Suprapubic skin (tissue), 3 donors: ENCODE data around the gene PARK7.

Source experiments
- POLR2A ChIP-seq, 2 donors: fragments of 450-650 bp; IDR thresholded peaks; one replicate each; pipeline ENCODE4 v1.6.1; 2017; ENCODE audit warnings: antibody characterized with exemption in 2 of 2, mild to moderate bottlenecking in 2 of 2, moderate library complexity in 2 of 2
- TF ChIP-seq, protein P1 (sequence below), 2 donors: fragments of 200-600 bp in 1 of 2; fragments of 450-650 bp in 1 of 2; sonication (generic) in 1 of 2; IDR thresholded peaks; one replicate each; pipeline ENCODE4 v1.5.1; 2016 to 2019; ENCODE audit warnings: antibody characterized with exemption in 2 of 2, mild to moderate bottlenecking in 1 of 2, moderate library complexity in 1 of 2

DNA sequence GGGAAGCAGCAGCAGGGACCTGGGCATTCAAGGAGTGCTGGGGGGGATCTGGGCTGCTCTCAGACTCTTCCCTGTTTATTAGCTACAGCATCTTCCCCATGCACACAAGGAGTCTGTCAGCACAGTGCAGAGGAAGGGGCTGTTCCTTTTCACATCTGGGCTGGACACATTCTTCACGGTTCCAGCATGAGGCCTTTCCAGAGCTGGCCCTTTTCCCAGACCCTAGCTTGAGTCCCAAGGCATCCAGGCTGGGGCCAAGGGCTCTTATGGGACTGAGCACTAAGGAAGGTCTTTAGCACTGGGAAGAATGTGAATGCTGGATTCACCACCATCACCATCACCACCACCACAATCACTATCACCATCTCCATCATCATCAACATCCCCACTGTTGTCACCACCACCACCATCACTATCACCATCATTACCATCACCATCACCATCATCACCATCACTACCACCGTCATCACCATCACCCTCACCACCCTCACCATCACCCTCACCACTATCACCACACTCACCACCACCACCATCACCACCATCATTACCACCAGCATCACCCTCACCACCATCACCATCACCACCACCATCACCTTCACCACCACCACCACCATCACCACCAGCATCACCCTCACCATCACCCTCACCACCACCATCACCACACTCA is 28.4 kb downstream of the PARK7 start:
- TF ChIP-seq, protein P1, sequence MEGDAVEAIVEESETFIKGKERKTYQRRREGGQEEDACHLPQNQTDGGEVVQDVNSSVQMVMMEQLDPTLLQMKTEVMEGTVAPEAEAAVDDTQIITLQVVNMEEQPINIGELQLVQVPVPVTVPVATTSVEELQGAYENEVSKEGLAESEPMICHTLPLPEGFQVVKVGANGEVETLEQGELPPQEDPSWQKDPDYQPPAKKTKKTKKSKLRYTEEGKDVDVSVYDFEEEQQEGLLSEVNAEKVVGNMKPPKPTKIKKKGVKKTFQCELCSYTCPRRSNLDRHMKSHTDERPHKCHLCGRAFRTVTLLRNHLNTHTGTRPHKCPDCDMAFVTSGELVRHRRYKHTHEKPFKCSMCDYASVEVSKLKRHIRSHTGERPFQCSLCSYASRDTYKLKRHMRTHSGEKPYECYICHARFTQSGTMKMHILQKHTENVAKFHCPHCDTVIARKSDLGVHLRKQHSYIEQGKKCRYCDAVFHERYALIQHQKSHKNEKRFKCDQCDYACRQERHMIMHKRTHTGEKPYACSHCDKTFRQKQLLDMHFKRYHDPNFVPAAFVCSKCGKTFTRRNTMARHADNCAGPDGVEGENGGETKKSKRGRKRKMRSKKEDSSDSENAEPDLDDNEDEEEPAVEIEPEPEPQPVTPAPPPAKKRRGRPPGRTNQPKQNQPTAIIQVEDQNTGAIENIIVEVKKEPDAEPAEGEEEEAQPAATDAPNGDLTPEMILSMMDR (IDR thresholded peaks at IDR 0.05), result no peak
- no peak for TF ChIP-seq POLR2A (IDR thresholded peaks at IDR 0.05)
